GM12873 (cell line): ENCODE data around the gene CFH.

Experiments used
- TF ChIP-seq, protein P1 (sequence below): IDR thresholded peaks from 2 replicates; pipeline ENCODE4 v1.5.1; 2012; ENCODE audit warnings: low read depth, mild to moderate bottlenecking, moderate library complexity, low read length, control low read depth; ENCODE audit not compliant: insufficient read depth; ENCODE audit errors: missing control alignments

Gene CFH

GRCh38 chr1:196723325-196724185 is 71.7 kb downstream of the CFH start:
- TF ChIP-seq, protein P1, sequence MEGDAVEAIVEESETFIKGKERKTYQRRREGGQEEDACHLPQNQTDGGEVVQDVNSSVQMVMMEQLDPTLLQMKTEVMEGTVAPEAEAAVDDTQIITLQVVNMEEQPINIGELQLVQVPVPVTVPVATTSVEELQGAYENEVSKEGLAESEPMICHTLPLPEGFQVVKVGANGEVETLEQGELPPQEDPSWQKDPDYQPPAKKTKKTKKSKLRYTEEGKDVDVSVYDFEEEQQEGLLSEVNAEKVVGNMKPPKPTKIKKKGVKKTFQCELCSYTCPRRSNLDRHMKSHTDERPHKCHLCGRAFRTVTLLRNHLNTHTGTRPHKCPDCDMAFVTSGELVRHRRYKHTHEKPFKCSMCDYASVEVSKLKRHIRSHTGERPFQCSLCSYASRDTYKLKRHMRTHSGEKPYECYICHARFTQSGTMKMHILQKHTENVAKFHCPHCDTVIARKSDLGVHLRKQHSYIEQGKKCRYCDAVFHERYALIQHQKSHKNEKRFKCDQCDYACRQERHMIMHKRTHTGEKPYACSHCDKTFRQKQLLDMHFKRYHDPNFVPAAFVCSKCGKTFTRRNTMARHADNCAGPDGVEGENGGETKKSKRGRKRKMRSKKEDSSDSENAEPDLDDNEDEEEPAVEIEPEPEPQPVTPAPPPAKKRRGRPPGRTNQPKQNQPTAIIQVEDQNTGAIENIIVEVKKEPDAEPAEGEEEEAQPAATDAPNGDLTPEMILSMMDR, result peak; percentile 87

DNA sequence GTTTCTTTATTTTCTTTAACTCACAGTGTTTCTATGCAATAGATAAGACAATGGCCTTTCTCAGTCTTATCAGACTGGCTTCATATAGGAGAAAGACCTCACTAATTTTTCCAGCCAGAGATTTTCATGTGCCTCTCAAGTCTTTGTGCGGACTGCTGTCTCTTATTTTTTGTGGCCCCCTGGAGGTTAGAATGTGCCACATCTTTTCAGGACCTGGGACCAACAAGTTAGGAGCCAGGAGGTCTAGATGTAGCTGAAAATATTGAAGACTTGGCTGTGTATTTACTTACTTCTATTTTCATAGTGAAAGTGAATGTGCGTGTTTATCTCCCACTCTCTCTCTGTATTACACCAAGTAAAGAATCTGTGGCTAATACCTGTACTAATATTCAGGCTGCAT is 80.7 kb downstream of the CFH start:
- TF ChIP-seq, protein P1, result peak; percentile 2

DNA sequence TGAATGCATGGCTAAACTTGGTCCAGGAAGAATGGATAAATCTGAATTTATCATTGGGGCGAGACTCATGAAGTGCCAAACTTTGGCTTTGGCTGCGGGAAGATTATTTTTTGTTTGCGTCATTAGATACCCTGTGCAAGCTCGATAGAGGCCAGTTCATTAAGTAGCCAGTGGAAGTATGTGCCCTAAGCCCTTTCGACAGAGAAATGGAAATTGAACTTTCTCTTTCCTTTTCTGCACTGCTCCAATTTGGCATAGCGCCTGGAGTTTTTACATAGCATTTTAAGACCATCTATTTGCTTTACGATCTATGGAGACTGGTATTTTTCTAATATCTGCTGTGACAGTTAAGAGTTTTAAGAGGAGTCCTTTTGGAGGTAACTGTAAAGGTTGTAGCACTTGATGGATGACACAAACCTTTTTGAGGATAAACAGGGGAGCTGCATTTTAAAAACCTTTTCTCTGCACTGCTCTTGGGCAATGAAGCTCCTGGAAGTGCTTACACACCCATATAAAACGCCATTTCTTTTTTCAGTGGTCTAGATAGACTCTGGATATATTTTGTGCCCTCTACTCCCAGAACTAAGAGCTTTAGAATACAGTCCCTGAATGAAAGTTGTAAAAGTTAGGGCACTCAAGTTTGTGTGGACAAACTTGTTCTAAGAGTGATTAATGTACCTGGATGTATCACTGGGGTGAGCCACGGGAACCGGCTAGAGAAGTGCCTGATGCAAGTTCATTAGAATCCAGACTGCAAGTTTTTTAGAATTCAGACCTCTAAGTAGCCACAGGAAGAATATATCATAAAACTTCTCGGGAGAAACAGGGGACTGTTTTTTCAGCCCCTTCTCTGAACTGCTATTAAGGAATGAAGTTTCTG is 81.5 kb downstream of the CFH start:
- TF ChIP-seq, protein P1, result no peak

- TF ChIP-seq, protein P1, result no peak
Observed at GRCh38 chr1:196734006-196734405, 82.2 kb downstream of the CFH start.

DNA sequence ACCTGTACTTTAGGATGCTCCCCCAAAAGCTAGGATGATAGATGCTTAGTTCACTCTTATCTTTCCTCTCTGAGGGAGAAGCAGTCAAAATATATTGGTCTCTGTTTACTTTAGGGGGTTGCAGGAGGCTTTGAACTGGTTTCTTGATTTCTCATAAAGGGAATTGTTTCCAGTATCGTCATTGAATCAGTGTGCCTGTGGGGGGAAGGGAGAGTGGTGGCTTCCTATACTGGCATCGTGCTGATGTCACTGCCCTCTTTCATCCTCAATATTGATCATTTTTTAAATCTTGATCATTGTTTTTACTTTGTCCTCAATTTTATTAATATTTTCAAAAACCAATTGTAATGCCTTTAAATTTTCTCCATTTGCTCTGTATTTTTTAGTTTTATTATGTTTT is 82.6 kb downstream of the CFH start:
- TF ChIP-seq, protein P1, result no peak

DNA sequence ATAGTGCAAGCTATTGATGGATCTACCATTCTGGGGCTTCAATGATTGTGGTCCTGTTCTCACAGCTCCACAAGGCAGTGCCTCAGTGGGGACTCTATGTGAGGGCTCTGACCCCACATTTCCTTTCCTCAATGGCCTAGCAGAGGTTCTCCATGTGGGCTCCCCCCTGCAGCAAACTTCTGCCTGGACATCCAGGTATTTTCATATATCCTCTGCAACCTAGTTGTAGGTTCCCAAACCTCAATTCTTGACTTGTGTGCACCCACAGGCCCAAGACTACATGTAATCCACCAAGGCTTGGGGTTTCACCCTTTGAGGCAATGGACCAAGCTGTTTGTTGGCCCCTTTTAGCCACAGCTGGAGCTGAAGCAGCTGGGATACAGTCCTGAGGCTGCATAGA is 86.9 kb downstream of the CFH start:
- TF ChIP-seq, protein P1, result no peak

- TF ChIP-seq, protein P1, result peak; percentile 23
Observed at GRCh38 chr1:196743244-196743643, 91.4 kb downstream of the CFH start.
